Hematopoietic multipotent progenitor cell treated with erythropoietin and hydrocortisone succinate and interleukin-3 and kit ligand, for 8 days (in vitro differentiated cells): ENCODE measurements around the gene CCNL2.

Source experiments
- DNase-seq: peaks from one replicate; pipeline ENCODE4 v3.0.0-alpha.2; 2015

The CCNL2 gene

DNA sequence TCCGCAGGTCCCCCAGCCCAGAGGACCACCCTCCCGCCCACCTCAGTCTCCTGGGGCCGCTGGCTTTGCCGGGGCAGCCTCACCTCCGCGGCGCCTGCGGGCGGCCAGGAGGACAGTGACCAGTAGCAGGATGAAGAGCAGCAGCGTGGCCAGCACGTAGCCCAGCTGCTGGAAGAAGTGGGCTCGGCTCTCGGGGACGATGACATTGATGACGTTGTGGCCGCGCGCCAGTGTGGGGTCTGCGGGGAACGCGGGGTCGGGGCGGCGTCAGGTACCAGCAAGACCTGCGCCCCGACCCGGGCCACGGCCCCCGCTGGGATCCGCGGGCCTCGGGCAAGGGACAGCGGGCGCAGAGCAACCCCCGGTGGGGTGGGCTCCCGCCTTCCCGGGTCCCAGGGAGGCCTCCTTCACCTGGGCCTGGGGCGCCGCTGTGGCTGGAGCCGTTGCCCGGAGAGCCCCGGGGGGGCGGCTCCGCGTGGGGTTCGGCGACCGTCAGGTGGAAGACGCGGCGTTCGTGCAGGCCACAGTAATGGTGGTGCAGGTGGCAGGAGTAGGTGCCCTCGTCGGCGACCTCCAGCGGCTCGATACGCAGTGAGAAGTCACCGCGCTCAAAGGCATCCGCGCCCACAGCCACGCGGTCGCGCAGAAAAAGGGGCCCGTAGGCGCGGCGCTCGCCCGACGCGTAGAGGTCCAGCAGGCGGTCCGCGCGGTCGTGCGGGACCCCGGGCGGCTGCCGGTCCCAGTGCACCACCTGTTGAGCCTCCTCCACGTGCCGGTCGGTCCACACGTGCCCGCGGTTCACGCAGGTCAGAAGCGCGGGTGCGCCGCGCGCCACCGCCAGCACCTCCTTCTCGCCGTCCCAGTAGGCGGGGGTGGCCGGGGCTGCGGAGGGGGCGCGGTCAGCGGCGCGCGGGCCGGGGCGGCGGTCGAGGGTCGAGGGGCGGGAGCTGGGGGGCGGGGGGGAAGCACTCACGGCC lies 44.6 kb downstream of the CCNL2 start:
- DNase-seq: no peak

DNA sequence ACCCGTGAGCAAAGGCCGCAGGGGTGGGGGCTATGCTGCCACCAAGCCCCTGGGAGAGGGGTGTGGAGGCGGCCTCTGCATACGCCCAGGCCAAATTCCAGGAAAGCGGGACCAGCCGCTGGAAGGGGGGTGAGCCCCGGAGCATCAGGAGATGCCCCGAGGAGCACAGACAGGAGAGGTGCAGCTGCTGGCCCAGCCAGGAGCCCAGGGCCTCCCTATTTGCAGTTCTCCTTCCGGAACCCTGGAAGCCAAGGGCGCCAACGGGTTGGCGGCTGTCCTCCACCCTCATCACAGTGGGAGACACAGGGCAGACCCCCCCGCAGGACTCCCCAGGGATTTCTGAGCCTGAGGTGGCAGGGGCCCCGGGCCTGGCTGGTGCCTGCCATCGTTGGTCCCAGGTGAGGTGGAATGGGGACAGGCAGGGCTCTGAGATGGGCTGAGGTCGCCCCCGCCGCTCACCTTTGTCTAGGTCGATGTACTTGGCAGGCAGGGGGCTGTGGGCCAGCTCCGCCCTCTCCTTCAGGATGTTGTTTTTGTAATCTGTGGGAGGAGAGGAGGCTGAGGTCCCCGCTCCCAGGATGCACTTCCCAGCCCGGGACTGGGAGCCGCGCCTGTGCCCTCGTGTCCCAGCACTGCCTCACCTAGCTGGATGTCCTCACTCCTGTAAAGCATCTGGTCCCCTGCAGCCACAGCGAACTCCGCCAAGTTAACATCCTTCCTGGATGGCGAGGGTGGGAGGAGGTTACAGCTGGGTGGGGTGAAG lies 45.6 kb downstream of the CCNL2 start:
- DNase-seq: no peak

DNA sequence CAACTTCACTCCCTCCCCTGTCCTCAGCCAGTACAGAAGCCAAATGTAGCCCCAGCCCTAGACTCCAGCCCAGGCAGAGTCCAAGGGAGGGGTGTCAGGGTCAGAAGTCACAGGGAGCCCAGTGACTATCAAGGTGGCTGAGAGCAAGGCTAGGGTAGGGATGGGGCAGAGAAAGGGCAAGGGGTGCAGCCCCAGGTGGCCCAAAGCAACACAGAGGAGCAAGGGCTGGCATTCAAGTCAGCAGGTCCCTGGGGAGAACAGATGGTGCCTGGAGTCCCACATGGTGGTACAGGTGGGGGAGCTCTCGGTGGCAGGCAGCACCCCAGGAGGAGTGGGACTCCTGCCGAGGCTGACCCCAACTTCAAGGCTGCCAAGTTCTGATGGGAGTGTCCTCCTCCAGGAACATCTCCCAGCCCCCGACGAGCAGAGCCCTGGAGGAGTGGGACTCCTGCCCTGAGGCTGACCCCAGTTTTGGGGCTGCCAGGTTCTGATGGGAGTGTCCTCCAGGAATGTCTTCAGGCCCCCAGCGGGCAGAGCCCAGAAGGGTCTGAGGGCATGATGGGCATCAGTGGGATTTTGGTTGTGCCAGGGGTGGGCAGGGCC lies 46.2 kb downstream of the CCNL2 start:
- DNase-seq: no peak

DNA sequence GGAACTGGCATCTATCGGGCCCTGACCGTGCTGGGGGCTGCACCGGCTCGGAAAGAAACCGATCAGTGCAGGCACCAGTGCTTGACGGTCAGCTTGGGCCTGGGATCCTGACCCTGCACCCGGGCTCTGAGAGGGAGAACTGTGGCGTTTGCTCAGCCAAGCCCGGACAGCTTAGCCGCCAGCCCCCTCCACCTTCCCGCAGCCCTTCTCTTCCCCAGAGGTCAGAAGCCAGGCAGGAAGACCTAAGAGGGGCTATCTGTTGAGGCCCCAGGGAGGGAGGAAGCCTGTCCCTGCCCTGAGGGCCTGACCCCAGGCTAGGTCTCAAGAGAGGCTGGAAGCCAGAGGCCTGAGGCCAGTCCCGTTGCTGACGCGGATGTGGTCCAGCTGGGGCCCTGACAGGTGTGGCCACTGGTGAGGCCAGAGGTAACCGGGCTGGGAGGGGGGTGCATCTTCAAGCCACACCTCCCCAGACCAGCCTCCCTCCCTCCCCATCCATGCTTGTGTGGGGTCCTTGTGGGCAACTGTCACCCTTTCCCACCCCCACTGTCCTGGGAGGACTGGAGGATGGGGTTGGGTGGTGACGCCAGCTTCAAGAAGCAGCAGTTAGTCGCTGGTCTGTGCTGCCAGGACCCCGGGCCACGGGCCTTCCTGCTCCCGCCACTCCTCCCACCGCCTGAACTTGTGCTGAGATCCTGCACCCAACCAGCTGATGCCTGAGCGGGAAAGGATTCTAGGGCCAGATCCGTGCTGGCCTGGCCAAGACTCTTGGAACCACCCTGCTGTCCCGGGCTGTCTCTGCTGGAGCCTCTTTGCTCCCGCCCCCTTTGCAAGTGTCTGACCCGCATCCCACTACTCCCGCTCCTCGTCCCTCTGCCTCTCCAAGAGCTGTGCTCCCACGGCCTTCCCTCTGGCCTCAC lies 47.4 kb downstream of the CCNL2 start:
- DNase-seq: no peak

DNA sequence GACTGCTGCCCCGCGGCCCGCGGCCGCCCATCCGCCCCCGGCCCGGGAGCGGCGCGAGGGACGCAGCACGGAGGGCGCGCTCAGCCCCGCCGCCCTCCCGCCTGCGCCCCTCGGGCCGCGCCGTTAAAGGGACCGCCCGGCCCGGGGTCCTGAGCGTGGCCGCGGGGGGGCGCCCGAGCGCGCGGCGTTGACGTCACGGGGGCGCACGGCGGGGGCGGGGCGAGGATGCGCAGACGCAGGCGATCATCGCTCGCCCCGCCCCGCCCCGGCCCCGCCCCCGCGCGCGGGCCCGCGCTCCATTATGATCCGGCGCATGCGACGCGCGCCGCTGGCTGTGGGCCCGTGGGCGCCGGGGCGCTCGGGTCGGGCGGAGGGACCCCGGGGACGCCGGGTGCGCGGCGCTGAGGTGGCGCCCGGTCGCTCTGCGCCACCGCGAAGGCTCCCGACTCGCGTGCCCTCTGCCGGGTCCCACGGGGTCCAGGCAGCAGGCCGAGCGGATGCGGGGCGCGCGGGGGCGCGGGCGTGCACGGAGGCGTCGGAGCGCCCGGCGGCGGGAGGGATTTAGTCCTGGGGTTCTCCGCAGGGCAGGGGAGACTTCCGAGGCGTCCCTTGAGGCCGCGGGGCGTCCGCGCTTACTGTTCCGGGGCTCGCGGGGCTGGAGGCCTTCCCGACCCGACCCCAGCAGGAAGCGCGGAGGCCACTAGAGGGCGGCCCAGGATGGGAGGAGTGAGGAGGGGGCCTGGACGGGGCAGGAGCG lies 49.7 kb downstream of the CCNL2 start, which contains the start of gene DVL1:
TSS of gene DVL1 (minus strand) at position 163 of the 757 bp plus-strand sequence. CDS start 353 bp downstream, outside the sequence.
- DNase-seq: peak; percentile 52

DNA sequence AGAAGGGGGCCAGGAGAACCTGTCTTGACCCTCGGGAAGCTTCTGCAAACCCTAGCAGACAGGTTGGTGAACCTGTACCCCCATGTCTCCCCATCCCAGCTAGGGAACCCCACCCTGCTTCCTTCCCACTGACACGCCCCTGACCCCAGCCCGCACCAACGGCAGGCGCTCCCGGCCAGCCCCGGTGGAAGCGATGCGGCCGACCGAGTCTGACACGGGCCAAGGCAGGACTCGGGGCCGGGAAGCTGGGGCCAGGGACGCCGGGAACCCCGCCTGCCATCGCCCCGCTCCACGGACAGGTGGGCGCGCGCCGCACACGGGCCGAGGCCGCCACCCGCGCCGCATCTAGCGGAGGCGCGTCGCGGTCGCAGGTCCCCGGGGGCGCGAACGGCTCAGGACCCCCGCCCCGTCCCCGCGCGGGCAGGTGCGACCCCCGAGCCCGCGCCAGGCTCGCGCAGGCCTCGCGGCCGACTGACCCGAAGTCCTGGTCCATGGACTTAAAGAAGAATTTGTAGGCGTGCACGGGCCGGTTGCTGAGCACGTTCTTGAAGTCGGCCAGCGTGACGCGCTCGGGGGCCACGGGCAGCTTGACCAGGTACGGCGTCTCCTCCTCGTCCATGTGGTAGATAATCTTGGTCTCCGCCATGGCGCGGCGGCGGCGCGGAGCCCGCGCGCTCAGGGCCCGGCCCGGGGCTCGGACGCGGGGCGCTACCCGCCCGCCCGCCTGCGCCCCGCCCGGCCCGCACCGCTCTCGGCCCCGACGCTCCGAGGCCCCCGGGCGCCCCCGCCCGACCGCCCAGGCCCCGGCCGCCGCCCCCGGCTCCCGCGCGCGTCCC lies 50.5 kb downstream of the CCNL2 start:
- DNase-seq: no peak

DNA sequence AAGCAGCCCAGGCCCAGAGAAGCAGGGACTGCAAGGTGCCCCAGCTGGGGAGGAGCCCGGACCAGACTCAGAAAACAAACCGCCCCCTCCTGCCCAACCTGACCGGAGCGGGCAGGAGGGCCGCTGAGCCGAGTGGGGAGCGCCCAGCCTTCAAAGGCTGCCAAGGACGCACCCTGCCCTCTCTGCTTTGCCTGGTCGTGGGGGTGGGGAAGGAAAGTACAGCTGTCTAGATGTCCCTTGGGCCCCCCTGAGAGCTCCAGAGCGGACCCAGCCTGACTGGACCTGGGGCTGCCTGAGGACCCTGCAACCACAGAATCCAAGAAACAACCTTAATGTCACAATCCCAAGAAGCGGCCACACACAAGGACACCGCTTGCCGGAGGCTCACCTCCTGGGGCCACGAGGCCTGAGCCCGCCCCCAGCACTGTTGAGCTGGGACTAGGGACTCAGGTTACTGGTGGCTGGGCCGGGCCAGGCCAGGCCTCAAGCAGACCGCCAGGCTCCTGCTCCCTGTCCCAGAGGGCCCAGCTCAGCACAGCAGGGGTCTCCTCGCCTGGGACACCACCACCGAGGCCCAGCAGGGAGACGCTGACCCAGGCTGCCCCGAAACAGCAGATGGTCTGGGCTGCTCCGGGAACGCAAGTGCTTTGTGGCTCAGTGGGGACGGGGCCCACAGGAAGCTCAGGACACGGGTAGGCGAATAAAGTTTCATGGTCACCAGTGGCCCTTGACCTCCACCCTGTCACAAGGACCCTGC lies 51.3 kb downstream of the CCNL2 start:
- no peak for DNase-seq

DNA sequence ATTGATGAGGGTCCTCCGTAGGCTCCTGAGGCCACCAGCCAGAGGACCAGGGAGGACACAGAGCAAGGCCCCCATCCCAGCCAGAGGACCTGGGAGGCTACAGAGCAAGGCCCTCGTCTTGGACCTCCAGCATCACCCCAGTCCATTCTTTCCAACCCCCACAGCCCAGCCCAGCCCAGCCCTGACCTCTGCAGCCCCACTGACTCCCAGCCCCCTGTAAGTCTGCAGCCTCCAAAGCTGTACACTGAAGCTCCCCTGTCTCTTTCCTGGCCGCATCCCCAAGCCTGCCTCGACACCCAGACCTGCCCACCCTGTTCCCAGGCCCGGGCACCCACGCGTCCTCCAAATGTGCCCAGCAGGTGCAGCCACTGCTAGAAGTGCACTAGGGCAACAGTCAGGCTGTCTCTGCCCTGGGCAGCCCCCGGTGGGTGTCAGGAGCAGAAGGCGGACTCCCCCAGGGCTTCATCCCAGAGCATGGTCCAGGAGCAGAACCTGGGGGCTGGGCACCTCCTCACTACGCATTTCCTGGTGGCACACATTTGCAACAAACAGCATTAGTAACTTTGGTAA lies 52.0 kb downstream of the CCNL2 start:
- no peak for DNase-seq

DNA sequence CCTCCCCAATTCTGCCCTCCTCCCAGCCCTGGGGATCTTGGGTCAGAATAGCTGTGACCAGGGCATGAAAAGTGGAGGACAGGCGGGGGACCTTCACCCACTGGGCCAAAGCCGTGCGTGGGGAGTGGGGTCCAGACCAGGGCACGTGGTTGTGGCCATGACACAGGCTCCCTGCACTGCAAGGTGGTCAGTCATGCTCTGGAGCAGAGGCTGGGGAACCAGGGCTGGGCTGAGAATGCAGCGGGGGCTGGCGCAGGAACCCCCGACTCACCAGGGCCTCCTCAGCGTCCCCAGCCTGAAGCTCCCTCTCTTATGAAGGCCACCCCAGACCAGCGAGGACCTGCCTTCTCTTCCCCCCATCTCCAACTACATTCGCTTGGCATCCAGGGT lies 52.6 kb downstream of the CCNL2 start:
- DNase-seq: no peak

DNA sequence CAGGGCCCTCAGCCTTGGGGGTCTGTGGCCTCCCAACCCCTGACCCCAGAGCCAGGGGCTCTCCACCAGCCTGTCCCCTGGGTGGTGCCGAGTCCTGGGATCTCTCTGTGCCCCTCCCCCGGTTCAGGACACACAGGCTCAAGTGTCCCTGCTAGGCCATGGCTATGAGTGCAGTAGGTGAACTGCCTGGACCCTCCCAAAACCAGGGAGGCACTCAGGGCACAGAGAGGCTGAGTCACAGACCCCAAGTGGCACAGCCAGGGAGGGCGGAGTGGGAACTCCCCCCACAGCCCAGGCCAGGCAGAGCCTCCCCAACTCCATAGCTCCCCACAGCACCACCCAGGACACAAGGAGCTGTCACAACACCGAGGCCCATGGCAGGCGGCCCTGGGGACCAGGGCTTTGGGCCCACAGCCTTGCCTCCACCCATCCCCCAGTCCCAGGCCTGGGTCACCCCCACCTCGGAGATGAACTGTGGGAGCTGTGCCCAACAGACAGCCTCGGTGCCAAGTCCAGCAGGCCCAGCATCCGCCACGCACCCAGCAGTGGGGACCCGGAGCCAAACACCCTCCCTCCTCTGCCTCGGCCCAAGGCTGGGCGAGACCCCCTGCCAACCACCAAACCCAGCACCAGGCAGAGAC lies 53.2 kb downstream of the CCNL2 start:
- DNase-seq: no peak

DNA sequence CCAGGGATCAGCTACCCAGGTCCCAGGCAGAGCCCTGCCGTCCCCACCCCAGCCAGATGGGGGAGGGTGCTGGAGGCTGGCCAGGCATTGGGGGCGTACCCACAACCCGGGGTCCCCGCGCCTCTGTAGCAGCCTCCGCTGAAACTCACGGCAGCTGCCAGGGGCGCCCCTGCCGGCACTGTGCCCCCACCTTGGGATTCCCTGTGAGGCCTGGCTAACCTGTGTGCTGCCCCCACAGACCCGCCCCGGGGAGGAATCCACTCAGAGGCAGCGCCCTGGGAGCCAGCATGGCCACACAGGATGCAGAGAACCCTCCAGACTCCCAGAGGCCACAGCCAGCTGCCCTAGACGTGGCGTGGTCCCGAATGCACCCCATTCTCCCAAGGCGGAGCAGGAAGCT lies 53.8 kb downstream of the CCNL2 start:
- DNase-seq: no peak

DNA sequence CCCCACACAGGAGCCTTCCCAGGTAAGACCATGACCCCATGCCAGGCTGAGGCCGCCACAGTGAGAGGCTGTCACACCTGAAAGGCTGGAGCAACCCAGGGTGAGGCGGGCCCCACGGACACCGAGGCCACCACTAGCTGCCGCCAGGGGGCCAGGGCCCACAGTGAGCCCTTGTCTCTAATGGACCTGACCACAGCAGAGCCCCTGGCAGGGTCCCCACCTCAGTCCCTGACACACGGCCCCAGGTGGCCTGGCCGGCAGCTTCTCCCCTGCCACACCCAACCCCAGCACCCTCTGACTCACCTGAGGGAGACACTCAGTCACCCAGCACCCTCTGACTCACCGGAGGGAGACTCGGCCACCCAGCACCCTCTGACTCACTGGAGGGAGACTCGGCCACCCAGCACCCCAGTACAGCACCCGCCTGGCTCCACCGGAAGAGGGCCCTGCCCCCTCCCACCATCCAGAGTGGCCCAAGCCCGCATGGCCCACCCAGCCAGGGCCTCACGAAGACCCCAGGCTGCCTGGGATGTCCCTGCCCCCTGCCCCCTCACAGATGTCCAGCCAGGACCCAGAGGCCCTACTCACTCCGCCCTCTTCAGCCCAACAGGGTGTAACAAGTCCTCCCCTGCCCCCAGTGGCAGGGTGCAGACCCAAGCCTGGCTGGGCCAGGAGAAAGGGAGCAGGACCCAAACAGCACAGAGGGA lies 54.3 kb downstream of the CCNL2 start:
- DNase-seq: no peak

DNA sequence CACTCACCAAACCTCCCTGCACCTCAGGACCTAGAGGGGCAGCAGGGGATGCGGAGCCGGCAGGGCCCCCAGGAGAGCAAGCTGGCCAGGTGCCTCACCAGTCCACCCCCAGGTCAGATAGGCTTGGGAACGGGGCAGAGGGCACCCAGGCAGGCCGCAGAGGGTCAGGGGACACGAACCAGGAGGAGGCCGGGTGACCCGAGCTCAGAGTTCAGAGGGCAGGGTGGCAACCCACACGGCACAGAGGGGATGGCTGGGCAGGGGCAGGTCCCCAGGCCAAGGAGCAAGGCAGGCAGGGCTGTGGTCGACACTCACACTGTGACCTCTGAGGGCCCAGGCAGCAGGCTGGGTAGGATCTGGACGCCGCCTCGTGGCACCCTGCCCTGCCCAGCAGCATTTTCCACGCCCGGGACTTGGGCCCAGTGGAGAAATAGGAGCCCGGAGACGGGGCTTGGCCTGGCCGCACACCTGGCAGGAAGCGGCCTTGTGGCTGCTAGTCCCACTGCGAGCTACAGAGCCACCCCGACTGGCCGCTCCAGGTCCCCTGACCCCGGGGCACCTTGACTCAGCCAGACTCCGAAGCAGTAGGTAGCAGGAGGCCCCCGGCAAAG lies 55.2 kb downstream of the CCNL2 start:
- no peak for DNase-seq

DNA sequence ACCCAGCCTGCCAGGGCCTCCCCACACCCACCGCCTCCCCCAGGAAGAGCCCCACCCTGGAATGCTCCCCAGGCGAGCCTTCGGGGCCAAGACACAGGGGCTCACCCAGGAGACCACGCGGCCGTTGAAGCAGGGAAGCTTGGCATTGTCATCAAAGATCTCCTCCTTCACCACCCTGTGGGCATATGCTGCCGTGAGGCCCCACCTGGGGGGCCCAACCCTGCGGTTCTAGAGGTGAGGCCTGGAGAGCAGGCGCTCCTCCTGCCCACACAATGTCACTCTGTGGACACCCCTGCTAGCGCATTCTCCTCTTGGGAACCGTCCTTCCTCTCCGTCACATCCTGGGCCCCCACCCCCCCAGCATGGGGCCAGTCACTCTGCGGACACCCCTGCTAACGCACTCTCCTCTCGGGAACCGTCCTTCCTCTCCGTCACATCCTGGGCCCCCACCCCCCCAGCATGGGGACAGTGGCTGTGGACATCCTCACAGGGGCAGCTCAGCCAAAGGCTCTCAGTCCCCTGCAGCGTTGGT lies 56.5 kb downstream of the CCNL2 start:
- no peak for DNase-seq

DNA sequence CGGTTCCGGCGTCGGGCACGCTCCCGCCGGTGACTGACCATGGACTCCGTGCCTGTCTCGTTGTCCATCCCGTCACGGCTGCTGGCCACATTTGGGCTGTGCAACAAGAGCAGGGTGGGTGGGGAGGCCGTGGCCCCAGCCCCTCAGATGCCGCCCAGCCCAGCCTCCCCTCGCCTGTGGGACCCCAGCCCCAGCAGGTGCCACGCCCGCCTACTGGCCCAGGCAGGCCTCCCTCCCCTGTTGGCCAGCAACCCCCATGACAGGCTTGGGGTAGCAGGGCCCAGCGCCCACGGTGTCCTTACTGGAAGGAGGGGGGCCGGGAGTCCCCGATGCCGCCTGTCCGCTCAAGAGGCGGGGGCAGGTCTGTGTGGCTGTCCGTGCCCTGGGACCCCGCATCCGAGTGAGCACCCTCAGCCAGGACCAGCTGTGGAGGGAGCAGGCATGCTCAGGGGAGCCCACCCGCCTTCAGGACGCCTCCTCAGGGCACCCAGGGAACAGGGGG lies 57.0 kb downstream of the CCNL2 start:
- no peak for DNase-seq

DNA sequence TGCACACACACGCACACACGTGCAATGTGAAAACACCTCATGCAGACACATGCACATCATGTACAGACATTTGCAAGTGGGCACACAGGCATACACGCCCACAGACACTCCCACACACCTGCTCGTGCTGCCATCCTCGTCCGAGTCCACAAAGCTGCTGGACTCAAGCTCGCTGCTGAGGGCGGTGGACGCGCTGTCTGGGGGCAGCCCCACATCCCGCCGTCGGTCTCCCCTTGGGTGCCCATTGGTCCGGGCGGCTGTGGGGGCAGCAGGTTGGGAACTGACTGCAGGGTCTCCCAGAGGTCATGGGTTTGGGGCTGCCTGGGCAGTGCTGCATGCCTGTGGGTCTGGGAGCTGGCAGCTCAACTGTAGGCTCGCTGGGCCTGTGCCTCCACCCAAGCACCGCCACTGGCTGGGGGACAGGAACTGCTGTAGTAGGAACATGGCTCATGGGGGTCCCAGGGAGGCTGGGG lies 57.5 kb downstream of the CCNL2 start:
- DNase-seq: no peak
